Coronary artery (tissue), 2 donors: ENCODE results near the gene GRWD1.

Source experiments
- DNase-seq: peaks from one replicate; pipeline ENCODE4 v3.0.0-alpha.2; 2017; ENCODE audit warnings: low spot score
- H3K27ac ChIP-seq, 2 donors: fragments of 200-600 bp; sonication (generic); one replicate each; pipeline ENCODE4 v1.5.1; 2016 to 2019
- H3K4me3 ChIP-seq: fragments of 200-600 bp; sonication (generic); 2 replicates; pipeline ENCODE4 v1.5.1; 2016; ENCODE audit warnings: mild to moderate bottlenecking, moderate library complexity
- CTCF ChIP-seq: fragments of 200-600 bp; sonication (generic); IDR thresholded peaks from one replicate; pipeline ENCODE4 v1.5.1; 2019; ENCODE audit warnings: antibody characterized with exemption

The GRWD1 gene

GRCh38 chr19:48478339-48479256, 32.8 kb downstream of the GRWD1 start:
- no peak overlapping the region for H3K27ac ChIP-seq
- H3K4me3 ChIP-seq = no peak overlapping the region
- DNase-seq = no peak
- no peak for TF ChIP-seq CTCF

- TF ChIP-seq CTCF = no peak
- Histone ChIP-seq H3K27ac (peak overlapping the region; percentile 78 to 89), H3K4me3 (peak overlapping the region; percentile 77)
- no peak for DNase-seq
These were observed 33.9 kb downstream of the GRWD1 start for GRCh38 chr19:48479686-48480085.

- Histone ChIP-seq H3K27ac (peak overlapping the region; percentile 78 to 89), H3K4me3 (peak overlapping the region; percentile 77)
- no peak for TF ChIP-seq CTCF
- DNase-seq = no peak
These were observed 34.4 kb downstream of the GRWD1 start for GRCh38 chr19:48480183-48480557.

- Histone ChIP-seq H3K4me3 (peak overlapping the region; percentile 77), H3K27ac (peak overlapping the region; percentile 78 to 89)
- DNase-seq = no peak
- no peak for TF ChIP-seq CTCF
These were observed 35.0 kb downstream of the GRWD1 start for GRCh38 chr19:48480558-48481500.

GRCh38 chr19:48481846-48482639, 36.3 kb downstream of the GRWD1 start:
- no peak for TF ChIP-seq CTCF
- Histone ChIP-seq H3K27ac (no peak overlapping the region), H3K4me3 (no peak overlapping the region)
- no peak for DNase-seq

GRCh38 chr19:48483301-48483700, 37.5 kb downstream of the GRWD1 start:
- no peak for TF ChIP-seq CTCF
- H3K4me3 ChIP-seq = no peak overlapping the region
- DNase-seq = no peak

More at GRCh38 chr19:48483301-48483700, 37.5 kb downstream of the GRWD1 start:
- H3K27ac ChIP-seq = no peak overlapping the region
